Body of pancreas (tissue), 4 donors: ENCODE measurements around the gene CRYGB.

Source experiments
- CTCF ChIP-seq, 7 experiments: fragments of 450-650 bp in 4 of 7; fragments of 200-600 bp in 3 of 7; sonication (generic) in 3 of 7; IDR thresholded peaks; one replicate each; pipeline ENCODE4 v1.5.1; 2016 to 2019; ENCODE audit warnings: antibody characterized with exemption in 7 of 7
- POLR2A ChIP-seq, 3 donors: fragments of 450-650 bp; IDR thresholded peaks; one replicate each; pipeline ENCODE4 v1.6.1; 2016; ENCODE audit warnings: antibody characterized with exemption in 3 of 3, mild to moderate bottlenecking in 2 of 3

GRCh38 chr2:208147008-208147407, 1.1 kb upstream of the CRYGB start:
- no peak for TF ChIP-seq POLR2A (IDR thresholded peaks at IDR 0.05)
- no peak for TF ChIP-seq CTCF (IDR thresholded peaks at IDR 0.05)
